Smooth muscle cell (in vitro differentiated cells): ENCODE measurements around the gene RARRES1. TPM values are rescaled to one million over a fixed set of nuclear protein-coding genes. Genes with fewer than 3 reads are reported as not detected.

Source experiments
- DNase-seq: peaks from one replicate; lab custom pipeline; 2025; ENCODE audit not compliant: unreplicated experiment; lab: John Stamatoyannopoulos, UW
- H2AFZ ChIP-seq: fragments of 200-600 bp; sonication (generic); 2 replicates; pipeline ENCODE4 v1.6.0; 2016; ENCODE audit warnings: antibody characterized with exemption, low read depth, mild to moderate bottlenecking
- H3F3A ChIP-seq: fragments of 200-600 bp; sonication (generic); 2 replicates; pipeline ENCODE4 v1.6.0; 2017; ENCODE audit warnings: antibody characterized with exemption, low read depth
- H3K27ac ChIP-seq: fragments of 200-600 bp; sonication (generic); 2 replicates; pipeline ENCODE4 v1.5.1; 2016; ENCODE audit warnings: low read depth, mild to moderate bottlenecking
- H3K27me3 ChIP-seq: fragments of 200-600 bp; sonication (generic); 2 replicates; pipeline ENCODE4 v1.6.1; 2016; ENCODE audit warnings: low read depth, mild to moderate bottlenecking
- H3K36me3 ChIP-seq: fragments of 200-600 bp; sonication (generic); 2 replicates; pipeline ENCODE4 v1.5.1; 2016; ENCODE audit warnings: low read depth
- H3K4me1 ChIP-seq: fragments of 200-600 bp; sonication (generic); 2 replicates; pipeline ENCODE4 v1.5.1; 2016; ENCODE audit warnings: low read depth
- H3K4me2 ChIP-seq: fragments of 200-600 bp; sonication (generic); 2 replicates; pipeline ENCODE4 v1.6.0; 2016; ENCODE audit warnings: mild to moderate bottlenecking
- H3K4me3 ChIP-seq: fragments of 200-600 bp; sonication (generic); 2 replicates; pipeline ENCODE4 v1.5.1; 2016; ENCODE audit warnings: mild to moderate bottlenecking
- H3K79me2 ChIP-seq: fragments of 200-600 bp; sonication (generic); 2 replicates; pipeline ENCODE4 v1.6.0; 2016; ENCODE audit warnings: low read depth, mild to moderate bottlenecking
- H3K9ac ChIP-seq: fragments of 200-600 bp; sonication (generic); 2 replicates; pipeline ENCODE4 v1.6.0; 2016; ENCODE audit warnings: low read depth
- H3K9me3 ChIP-seq: fragments of 200-600 bp; sonication (generic); replicated peaks from 2 replicates; pipeline ENCODE4 v1.5.1; 2016; ENCODE audit warnings: low read depth
- H4K20me1 ChIP-seq: fragments of 200-600 bp; sonication (generic); 2 replicates; pipeline ENCODE4 v1.6.0; 2016; ENCODE audit warnings: low read depth
- whole genome bisulfite sequencing: methylation state at CpG from one replicate; pipeline ENCODE4 v1.1.7; 2016; ENCODE audit warnings: low lambda C conversion rate; 5-methylcytosine and 5-hydroxymethylcytosine counted together
- polyA plus RNA-seq: library from polyadenylated mRNA; unstranded; fragments of >200 nt; fragmentation: Nextera tagmentation; extraction: Ambion mirVana; gene quantifications from 2 replicates; pipeline ENCODE4 v1.2.1, GENCODE V29; 2016
- total RNA-seq: library from RNA; depleted of rRNA; stranded (reverse); fragments of >200 nt; gene quantifications from 2 replicates; pipeline ENCODE4 v1.2.3, GENCODE V29; 2014
- TF ChIP-seq, protein P1 (sequence below): fragments of 200-600 bp; sonication (generic); IDR thresholded peaks from 2 replicates; pipeline ENCODE4 v1.5.1; 2017; ENCODE audit warnings: borderline replicate concordance, mild to moderate bottlenecking, antibody characterized with exemption; ENCODE audit not compliant: insufficient read depth, poor library complexity, severe bottlenecking

Gene RARRES1
- total and polyA plus RNA-seq, 2 experiments from 2014 or later, result 6.6 to 15.3 TPM

DNA sequence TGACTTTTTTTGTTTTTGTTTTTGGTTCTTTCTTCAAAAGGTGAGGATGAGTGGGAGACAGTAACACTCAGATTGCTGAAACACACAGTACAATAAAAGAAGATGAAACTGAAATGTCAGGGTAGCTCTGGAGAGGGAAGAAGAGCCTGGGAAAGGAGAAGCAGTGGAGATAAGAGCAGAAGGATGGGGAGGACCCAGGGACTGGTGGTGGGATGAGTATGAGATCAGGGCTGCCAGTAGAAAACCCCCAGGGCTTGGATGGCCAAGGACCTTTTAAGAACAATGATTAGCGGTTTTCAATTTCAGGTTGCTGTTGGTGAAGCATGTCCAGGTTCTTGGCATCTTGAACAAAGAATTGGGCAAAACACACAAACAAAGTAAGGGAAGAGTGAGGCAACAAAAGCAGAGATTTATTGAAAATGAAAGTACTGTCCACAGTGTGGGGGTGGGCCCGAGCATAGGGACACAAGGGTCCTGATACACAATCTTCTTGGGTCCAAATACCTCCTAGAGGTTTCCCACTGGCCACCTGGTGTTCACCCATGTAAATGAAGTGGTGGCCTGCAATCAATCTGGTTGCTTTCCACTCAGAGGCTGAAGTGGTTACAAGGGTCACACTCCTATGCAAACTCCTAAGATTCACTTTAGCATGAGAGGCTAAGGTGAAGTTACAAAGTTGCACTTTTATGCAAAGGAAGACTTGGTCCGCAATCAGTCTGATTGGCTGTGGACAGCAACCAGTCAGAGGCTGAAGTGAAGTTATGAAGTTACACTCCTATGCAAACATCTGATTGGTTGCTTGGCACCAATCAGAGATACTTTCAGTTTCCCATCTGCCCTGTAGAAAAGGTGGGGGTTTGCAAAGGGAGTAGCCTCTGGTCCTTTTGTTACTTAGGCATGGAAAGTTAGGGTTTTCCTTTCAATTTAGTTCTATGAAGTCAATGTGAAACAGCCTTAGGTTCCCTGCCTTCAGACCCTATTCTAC is 43.5 kb upstream of the RARRES1 start:
- WGBS, result 91% methylated on average over 3 of the region's 3 CpGs
- Histone ChIP-seq H3K27me3 (no peaks in the 10 kb centered on the region), H2AFZ (no peak overlapping the region)

DNA sequence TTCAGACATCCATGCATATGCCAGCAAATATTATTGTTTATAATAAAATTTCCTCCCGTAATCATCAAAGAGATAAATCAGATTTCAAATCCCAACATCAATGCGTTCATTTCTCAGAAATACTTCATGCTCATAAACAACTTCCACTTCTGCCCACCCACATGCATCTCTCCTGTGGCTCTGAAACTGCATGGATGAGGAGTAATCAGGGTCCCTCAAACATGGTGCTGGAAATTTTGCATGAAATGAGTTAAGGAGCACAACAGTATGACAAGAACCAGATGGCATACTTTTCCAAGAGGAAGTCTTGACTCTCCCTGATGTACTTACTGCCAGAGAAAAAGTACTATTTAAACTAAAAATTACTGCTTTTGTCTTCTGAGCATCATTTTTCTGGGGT is 42.7 kb upstream of the RARRES1 start:
- 36% methylated on average over 2 of the region's 2 CpGs for WGBS
- TF ChIP-seq, protein P1, sequence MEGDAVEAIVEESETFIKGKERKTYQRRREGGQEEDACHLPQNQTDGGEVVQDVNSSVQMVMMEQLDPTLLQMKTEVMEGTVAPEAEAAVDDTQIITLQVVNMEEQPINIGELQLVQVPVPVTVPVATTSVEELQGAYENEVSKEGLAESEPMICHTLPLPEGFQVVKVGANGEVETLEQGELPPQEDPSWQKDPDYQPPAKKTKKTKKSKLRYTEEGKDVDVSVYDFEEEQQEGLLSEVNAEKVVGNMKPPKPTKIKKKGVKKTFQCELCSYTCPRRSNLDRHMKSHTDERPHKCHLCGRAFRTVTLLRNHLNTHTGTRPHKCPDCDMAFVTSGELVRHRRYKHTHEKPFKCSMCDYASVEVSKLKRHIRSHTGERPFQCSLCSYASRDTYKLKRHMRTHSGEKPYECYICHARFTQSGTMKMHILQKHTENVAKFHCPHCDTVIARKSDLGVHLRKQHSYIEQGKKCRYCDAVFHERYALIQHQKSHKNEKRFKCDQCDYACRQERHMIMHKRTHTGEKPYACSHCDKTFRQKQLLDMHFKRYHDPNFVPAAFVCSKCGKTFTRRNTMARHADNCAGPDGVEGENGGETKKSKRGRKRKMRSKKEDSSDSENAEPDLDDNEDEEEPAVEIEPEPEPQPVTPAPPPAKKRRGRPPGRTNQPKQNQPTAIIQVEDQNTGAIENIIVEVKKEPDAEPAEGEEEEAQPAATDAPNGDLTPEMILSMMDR, result no peak
- no peaks in the 10 kb centered on the region for H3K79me2 ChIP-seq

More for the DNA sequence above, 43.5 kb upstream of the RARRES1 start:
- Histone ChIP-seq H3F3A (peaks cover 5% of the 10 kb centered on the region), H4K20me1 (no peaks in the 10 kb centered on the region), H3K27ac (no peak overlapping the region), H3K9me3 (no peaks in the 10 kb centered on the region), H3K79me2 (no peaks in the 10 kb centered on the region), H3K9ac (no peak overlapping the region), H3K4me2 (no peak overlapping the region), H3K4me1 (peaks cover 9% of the 10 kb centered on the region), H3K4me3 (no peak overlapping the region), H3K36me3 (no peaks in the 10 kb centered on the region)
- TF ChIP-seq, protein P1, result no peak
- DNase-seq, result no peak

DNA sequence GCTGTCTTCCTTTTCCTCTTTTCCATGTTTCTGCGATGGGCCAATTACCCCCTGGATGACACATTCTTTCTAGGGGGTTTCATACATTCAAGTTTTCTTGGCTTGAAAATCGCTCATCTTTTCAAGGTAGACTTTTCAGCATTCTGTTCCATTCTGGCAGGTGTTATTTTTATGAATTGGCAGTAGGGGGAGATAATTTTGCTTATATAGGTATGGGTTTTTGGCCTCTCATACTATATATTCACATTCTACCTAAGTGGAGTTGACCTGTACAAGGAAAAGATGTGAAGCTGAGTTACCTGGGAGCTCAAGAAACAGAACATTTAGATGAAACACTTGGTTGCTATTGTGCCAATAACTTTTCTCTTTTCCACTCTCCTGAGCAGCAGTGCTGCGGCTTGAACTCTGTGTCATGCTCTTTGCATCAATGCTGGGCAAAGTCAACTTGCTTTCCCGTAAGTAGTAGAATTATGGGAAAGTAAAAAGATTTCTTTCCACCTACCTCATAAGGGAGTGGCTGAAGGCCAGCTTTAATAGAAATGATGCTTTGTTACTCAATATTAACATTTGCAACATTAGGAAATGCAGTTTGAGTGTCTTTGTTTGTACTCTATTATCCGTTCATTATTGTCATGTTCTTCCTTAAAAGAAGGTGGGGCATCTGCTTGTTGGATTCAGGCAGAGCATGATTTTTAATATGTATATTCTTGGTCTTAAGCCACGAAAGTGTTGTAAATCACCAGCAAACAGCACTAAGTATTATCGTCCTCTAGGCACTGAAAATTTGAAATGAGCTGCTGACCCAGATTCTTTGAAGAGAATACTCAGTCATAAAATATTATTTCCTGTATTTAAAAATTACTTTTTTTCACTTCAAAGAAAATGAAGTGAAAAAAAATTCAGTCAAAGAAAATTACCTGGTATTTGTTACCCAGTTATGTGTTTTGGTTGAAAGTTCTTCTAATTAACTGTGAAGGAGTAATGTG is 41.9 kb upstream of the RARRES1 start:
- H3F3A ChIP-seq, result peaks cover 12% of the 10 kb centered on the region
- DNase-seq, result no peak
- TF ChIP-seq, protein P1, result no peak
- no peaks in the 10 kb centered on the region for H4K20me1 ChIP-seq
- H3K9me3 ChIP-seq, result no peaks in the 10 kb centered on the region
- no peaks in the 10 kb centered on the region for H3K27me3 ChIP-seq
- peaks cover 18% of the 10 kb centered on the region for H3K4me1 ChIP-seq
- H3K4me3 ChIP-seq, result no peak overlapping the region
- H3K79me2 ChIP-seq, result no peaks in the 10 kb centered on the region
- H3K27ac ChIP-seq, result no peak overlapping the region
- H2AFZ ChIP-seq, result no peak overlapping the region
- no peaks in the 10 kb centered on the region for H3K36me3 ChIP-seq
- no peak overlapping the region for H3K9ac ChIP-seq
- WGBS, result 84% methylated on average over 7 of the region's 7 CpGs
- no peak overlapping the region for H3K4me2 ChIP-seq

More for the DNA sequence above, 42.7 kb upstream of the RARRES1 start:
- no peaks in the 10 kb centered on the region for H4K20me1 ChIP-seq
- H3K27ac ChIP-seq, result no peak overlapping the region
- H3K27me3 ChIP-seq, result no peaks in the 10 kb centered on the region
- H3K9ac ChIP-seq, result no peak overlapping the region
- H3K4me1 ChIP-seq, result peaks cover 10% of the 10 kb centered on the region
- peaks cover 5% of the 10 kb centered on the region for H3F3A ChIP-seq
- H2AFZ ChIP-seq, result no peak overlapping the region
- no peak for DNase-seq
- no peaks in the 10 kb centered on the region for H3K9me3 ChIP-seq
- no peak overlapping the region for H3K4me2 ChIP-seq
- H3K4me3 ChIP-seq, result no peak overlapping the region
- H3K36me3 ChIP-seq, result no peaks in the 10 kb centered on the region
